ENCODE measurements around the gene BEAN1. TPM values are rescaled to one million over a fixed set of nuclear protein-coding genes. Genes with fewer than 3 reads are reported as not detected.

The BEAN1 gene
- total RNA-seq, 1 donor from 2014 or later, result not detected

DNA sequence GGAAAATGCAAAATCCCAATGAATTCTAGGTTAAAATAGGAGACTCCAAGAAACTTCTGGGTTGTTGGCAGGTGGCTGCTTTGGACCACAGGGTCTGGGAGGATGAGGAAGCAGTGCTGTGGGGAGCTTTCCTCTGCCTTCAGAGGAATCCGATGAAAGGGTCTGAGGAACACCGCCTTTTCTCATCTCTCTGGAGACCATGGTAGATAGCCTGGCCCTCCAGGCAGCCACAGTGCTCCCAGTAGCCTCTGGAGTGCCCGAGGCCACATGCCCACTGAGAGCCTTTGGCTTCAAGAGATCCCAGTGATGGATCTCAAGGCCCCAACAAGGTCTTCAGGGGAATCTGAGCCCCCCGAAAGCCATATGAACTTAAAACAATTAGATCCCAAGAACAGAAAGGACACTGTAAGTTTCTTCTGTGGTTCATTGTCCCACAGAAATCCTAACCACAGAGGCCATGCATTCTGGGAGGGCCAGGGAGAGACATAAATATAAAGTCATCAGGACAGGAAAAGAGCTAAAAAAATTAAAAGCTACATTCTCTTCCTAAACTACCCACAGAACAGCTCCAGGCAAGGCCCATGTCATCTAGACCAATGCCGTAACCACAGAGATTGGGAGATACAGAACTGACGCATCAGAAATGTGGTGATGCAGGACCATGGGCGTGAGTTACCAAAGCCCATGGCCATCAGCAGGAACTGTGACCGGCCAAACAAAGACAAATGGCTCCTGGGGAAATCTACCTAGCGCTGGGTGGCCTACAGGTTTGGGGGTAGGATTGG lies 98.5 kb downstream of the BEAN1 start:
- Mint-ChIP-seq H3K36me3 (ENCODE audit: insufficient read depth) (peaks cover 14% of the 10 kb centered on the region), H3K27ac (no peak overlapping the region), H3K4me1 (ENCODE audit: low read depth) (peaks cover 4% of the 10 kb centered on the region), H3K9me3 (ENCODE audit: low read depth) (no peaks in the 10 kb centered on the region), H3K4me3 (ENCODE audit: low read depth) (no peak overlapping the region), H3K27me3 (no peaks in the 10 kb centered on the region)
- DNase-seq (ENCODE audit: low spot score, unreplicated experiment), result no peak
- TF ChIP-seq, protein P1, sequence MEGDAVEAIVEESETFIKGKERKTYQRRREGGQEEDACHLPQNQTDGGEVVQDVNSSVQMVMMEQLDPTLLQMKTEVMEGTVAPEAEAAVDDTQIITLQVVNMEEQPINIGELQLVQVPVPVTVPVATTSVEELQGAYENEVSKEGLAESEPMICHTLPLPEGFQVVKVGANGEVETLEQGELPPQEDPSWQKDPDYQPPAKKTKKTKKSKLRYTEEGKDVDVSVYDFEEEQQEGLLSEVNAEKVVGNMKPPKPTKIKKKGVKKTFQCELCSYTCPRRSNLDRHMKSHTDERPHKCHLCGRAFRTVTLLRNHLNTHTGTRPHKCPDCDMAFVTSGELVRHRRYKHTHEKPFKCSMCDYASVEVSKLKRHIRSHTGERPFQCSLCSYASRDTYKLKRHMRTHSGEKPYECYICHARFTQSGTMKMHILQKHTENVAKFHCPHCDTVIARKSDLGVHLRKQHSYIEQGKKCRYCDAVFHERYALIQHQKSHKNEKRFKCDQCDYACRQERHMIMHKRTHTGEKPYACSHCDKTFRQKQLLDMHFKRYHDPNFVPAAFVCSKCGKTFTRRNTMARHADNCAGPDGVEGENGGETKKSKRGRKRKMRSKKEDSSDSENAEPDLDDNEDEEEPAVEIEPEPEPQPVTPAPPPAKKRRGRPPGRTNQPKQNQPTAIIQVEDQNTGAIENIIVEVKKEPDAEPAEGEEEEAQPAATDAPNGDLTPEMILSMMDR (IDR thresholded peaks at IDR 0.05; ENCODE audit: unreplicated experiment), result no peak

- no peaks in the 10 kb centered on the region for H3K27me3 Mint-ChIP-seq
- TF ChIP-seq, protein P1 (IDR thresholded peaks at IDR 0.05; ENCODE audit: unreplicated experiment), result no peak
- H3K4me3 Mint-ChIP-seq (ENCODE audit: low read depth), result no peak overlapping the region
- no peak overlapping the region for H3K27ac Mint-ChIP-seq
- H3K36me3 Mint-ChIP-seq (ENCODE audit: insufficient read depth), result peaks cover 17% of the 10 kb centered on the region
- no peaks in the 10 kb centered on the region for H3K9me3 Mint-ChIP-seq (ENCODE audit: low read depth)
- no peak for DNase-seq (ENCODE audit: low spot score, unreplicated experiment)
- peaks cover 4% of the 10 kb centered on the region for H3K4me1 Mint-ChIP-seq (ENCODE audit: low read depth)
These were observed 101.2 kb downstream of the BEAN1 start for GRCh38 chr16:66528294-66528693.

DNA sequence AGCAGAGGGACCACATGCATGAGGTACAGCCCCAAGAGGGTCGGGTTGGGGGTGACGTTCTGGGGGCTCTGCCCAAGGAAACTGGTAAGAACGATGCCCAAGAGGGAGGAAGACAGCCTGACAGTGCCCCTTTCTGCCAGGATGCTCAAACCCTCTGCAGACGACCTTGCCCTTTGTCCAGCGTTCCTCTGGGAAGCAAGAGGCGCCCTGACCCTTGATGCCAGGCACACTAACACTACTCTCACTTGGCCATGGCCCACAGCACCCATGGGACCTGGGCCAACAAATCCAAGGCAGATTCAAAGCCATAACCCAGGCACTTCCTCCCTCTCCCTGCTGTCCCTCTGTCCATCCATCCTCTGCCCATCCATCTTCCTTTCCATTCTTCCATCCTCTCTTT lies 102.4 kb downstream of the BEAN1 start:
- Mint-ChIP-seq H3K36me3 (ENCODE audit: insufficient read depth) (peaks cover 16% of the 10 kb centered on the region), H3K9me3 (ENCODE audit: low read depth) (no peaks in the 10 kb centered on the region), H3K4me1 (ENCODE audit: low read depth) (peaks cover 6% of the 10 kb centered on the region), H3K4me3 (ENCODE audit: low read depth) (no peak overlapping the region), H3K27ac (no peak overlapping the region), H3K27me3 (no peaks in the 10 kb centered on the region)
- TF ChIP-seq, protein P1 (IDR thresholded peaks at IDR 0.05; ENCODE audit: unreplicated experiment), result no peak
- no peak for DNase-seq (ENCODE audit: low spot score, unreplicated experiment)

Other genes with a start within 250 kb of the BEAN1 start
- gene CDH5, start 60.6 kb upstream of the BEAN1 start, total RNA-seq, result 0.36 TPM in 1 of 2 replicates, not detected in the other
- gene TK2, start 122.8 kb downstream of the BEAN1 start, total RNA-seq, result 16.1 and 17.5 TPM in 2 replicates
- 35.6 and 38.1 TPM in 2 replicates for gene CKLF, start 125.3 kb downstream of the BEAN1 start, total RNA-seq
- gene CMTM1, start 139.1 kb downstream of the BEAN1 start, total RNA-seq, result 8.8 and 9.0 TPM in 2 replicates
- gene CMTM2, start 152.2 kb downstream of the BEAN1 start, total RNA-seq, result 0.58 TPM in 1 of 2 replicates, not detected in the other
- gene CMTM3, start 177.4 kb downstream of the BEAN1 start, total RNA-seq, result 48.2 and 51.5 TPM in 2 replicates